GM23338 (cell line): ENCODE results near the gene ADCY1. TPM values are rescaled to one million over a fixed set of nuclear protein-coding genes. Genes with fewer than 3 reads are reported as not detected.

ENCODE experiments used
- ATAC-seq: fragments of 200-7000 bp; cut with Tn5 transposase; 3 replicates; pipeline ENCODE4 v1.9.1; 2020
- DNase-seq: peaks from one replicate; pipeline ENCODE4 v3.0.0-alpha.2; 2015; ENCODE audit warnings: low spot score
- H2AFZ ChIP-seq: fragments of 200-600 bp; sonication (generic); 2 replicates; pipeline ENCODE4 v1.8.0; 2016; ENCODE audit warnings: antibody characterized with exemption, mild to moderate bottlenecking, moderate library complexity
- H3F3A ChIP-seq: fragments of 200-600 bp; sonication (generic); replicated peaks from 2 replicates; pipeline ENCODE4 v1.8.0; 2017; ENCODE audit warnings: antibody characterized with exemption, mixed run types, low read depth
- H3K27ac ChIP-seq: fragments of 200-600 bp; sonication (generic); 2 replicates; pipeline ENCODE4 v1.6.1; 2016; ENCODE audit warnings: low read depth
- H3K27me3 ChIP-seq: fragments of 200-600 bp; sonication (generic); 2 replicates; pipeline ENCODE4 v1.8.0; 2016; ENCODE audit warnings: mild to moderate bottlenecking, mixed run types, moderate library complexity; ENCODE audit not compliant: insufficient read depth
- H3K36me3 ChIP-seq: fragments of 200-600 bp; sonication (generic); 2 replicates; pipeline ENCODE4 v1.8.0; 2016; ENCODE audit warnings: mild to moderate bottlenecking; ENCODE audit not compliant: insufficient read depth
- H3K4me1 ChIP-seq: fragments of 200-600 bp; sonication (generic); 2 replicates; pipeline ENCODE4 v1.8.0; 2016; ENCODE audit warnings: mild to moderate bottlenecking, moderate library complexity; ENCODE audit not compliant: insufficient read depth
- H3K4me2 ChIP-seq: fragments of 200-600 bp; sonication (generic); 2 replicates; pipeline ENCODE4 v1.7.1; 2017; ENCODE audit warnings: mixed run types
- H3K4me3 ChIP-seq: fragments of 200-600 bp; sonication (generic); 2 replicates; pipeline ENCODE4 v1.6.1; 2016; ENCODE audit warnings: mixed run types
- H3K79me2 ChIP-seq: fragments of 200-600 bp; sonication (generic); replicated peaks from 2 replicates; pipeline ENCODE4 v1.8.0; 2017; ENCODE audit warnings: mild to moderate bottlenecking; ENCODE audit not compliant: insufficient read depth
- H3K9me2 ChIP-seq: fragments of 200-600 bp; sonication (generic); 2 replicates; pipeline ENCODE4 v1.8.0; 2017; ENCODE audit not compliant: insufficient read depth
- H4K20me1 ChIP-seq: fragments of 200-600 bp; sonication (generic); replicated peaks from 2 replicates; pipeline ENCODE4 v1.8.0; 2017; ENCODE audit warnings: mild to moderate bottlenecking; ENCODE audit not compliant: insufficient read depth
- H3K27ac Mint-ChIP-seq: 2 replicates; pipeline ENCODE4 v1.8.0; 2020; ENCODE audit warnings: inconsistent platforms, mild to moderate bottlenecking, moderate library complexity, mixed read lengths
- H3K27me3 Mint-ChIP-seq: 3 replicates; pipeline ENCODE4 v1.8.0; 2022; ENCODE audit warnings: low read depth, mild to moderate bottlenecking, moderate library complexity, mixed read lengths, inconsistent platforms; ENCODE audit not compliant: insufficient read depth, poor library complexity
- H3K36me3 Mint-ChIP-seq: 3 replicates; pipeline ENCODE4 v1.8.0; 2021; ENCODE audit warnings: low read depth, mild to moderate bottlenecking, inconsistent platforms, moderate library complexity, mixed read lengths
- H3K4me1 Mint-ChIP-seq: 3 replicates; pipeline ENCODE4 v1.8.0; 2020; ENCODE audit warnings: mild to moderate bottlenecking, inconsistent platforms, mixed read lengths
- H3K4me3 Mint-ChIP-seq: 3 replicates; pipeline ENCODE4 v1.8.0; 2021; ENCODE audit warnings: moderate library complexity, mild to moderate bottlenecking, inconsistent platforms, mixed read lengths
- H3K9me3 Mint-ChIP-seq: 3 replicates; pipeline ENCODE4 v1.8.0; 2020; ENCODE audit warnings: moderate library complexity, mild to moderate bottlenecking, inconsistent platforms, mixed read lengths
- CREB1 ChIP-seq: fragments of 250-450 bp; sonication (Bioruptor Pico); IDR thresholded peaks from 2 replicates; pipeline ENCODE4 v1.5.0; 2020; ENCODE audit warnings: low read depth, mild to moderate bottlenecking, moderate library complexity
- CTCF ChIP-seq, 2 experiments: fragments of 200-600 bp in 1 of 2; sonication (generic) in 1 of 2; conservative IDR thresholded peaks; 2 replicates each; pipeline versions ENCODE4 v1.5.1 to v1.6.1; 2016 to 2017; ENCODE audit warnings: antibody characterized with exemption in 2 of 2, low read depth in 2 of 2, mild to moderate bottlenecking in 2 of 2, moderate library complexity in 1 of 2
- EZH2 ChIP-seq: fragments of 200-600 bp; sonication (generic); IDR thresholded peaks from one replicate; pipeline ENCODE4 v1.8.0; 2017; ENCODE audit warnings: antibody characterized with exemption, mild to moderate bottlenecking, low read depth; ENCODE audit not compliant: unreplicated experiment
- EZH2phosphoT487 ChIP-seq: fragments of 200-600 bp; sonication (generic); IDR thresholded peaks from one replicate; pipeline ENCODE4 v1.8.1; 2018; ENCODE audit warnings: antibody characterized with exemption; ENCODE audit not compliant: unreplicated experiment
- JUNB ChIP-seq: IDR thresholded peaks from one replicate; pipeline ENCODE4 v1.6.1; 2016; ENCODE audit warnings: antibody characterized with exemption; ENCODE audit not compliant: unreplicated experiment
- STAT1 ChIP-seq: IDR thresholded peaks from one replicate; pipeline ENCODE4 v1.6.1; 2016; ENCODE audit warnings: antibody characterized with exemption; ENCODE audit not compliant: unreplicated experiment
- ZNF114 ChIP-seq: fragments of 250-450 bp; sonication (Bioruptor Pico); IDR thresholded peaks from 2 replicates; pipeline ENCODE4 v1.5.0; 2020; ENCODE audit warnings: mild to moderate bottlenecking, moderate library complexity
- polyA plus RNA-seq: library from polyadenylated mRNA; unstranded; fragments of >200 nt; fragmentation: Nextera tagmentation; extraction: Ambion mirVana; gene quantifications from 2 replicates; pipeline ENCODE4 v1.2.1, GENCODE V29; 2016
- total RNA-seq: library from RNA; depleted of rRNA; stranded (reverse); fragments of >200 nt; shearing (Covaris generic); gene quantifications from 2 replicates; pipeline ENCODE4 v1.2.3, GENCODE V29; 2014
- TF ChIP-seq, protein P1 (sequence below): fragments of 250-450 bp; sonication (Bioruptor Pico); IDR thresholded peaks from 2 replicates; pipeline ENCODE4 v1.5.0; 2020; ENCODE audit warnings: mild to moderate bottlenecking, moderate library complexity

The ADCY1 gene
- total and polyA plus RNA-seq, 2 experiments from 2014 or later, result 2.3 to 18.7 TPM

DNA sequence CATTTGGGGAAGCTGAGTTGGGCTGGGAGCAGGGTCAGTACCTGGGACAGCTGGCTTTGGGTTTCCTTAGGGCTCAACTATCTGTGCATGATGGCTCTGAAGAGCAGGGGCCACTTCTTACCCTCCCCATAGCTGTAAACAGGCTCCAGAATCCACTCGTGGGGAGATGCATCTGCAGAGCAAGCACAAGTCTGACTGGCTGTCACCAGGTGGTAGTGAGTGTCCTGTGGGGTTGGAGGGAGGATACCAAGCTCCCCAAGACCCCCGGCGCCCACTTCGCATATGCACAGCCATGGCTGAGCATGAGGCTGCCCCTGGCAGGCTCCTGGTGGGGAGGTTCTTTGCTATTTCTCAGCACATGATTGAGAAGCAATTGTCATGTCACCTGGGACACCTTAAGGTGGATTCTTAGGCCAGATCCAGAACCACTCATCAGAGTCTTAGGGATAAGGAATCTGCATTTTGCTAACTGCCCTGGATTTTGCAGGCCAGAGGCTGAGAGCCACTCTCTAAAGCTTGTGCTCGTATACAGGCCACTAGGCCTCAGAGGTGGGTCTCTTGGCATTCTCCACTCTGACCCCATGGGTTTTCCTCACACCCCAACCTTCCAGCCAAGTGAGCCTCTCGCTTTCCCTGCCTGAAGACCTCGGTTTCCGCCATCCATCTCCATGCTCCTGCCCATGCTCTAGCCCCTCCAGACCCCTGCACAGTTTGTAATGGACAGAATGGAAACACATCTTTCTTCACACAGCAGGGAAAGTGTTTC lies 53.7 kb downstream of the ADCY1 start:
- no peak for ATAC-seq
- H3K36me3 Mint-ChIP-seq, result peaks cover 25% of the 10 kb centered on the region

More for the DNA sequence above, 53.7 kb downstream of the ADCY1 start:
- no peak for DNase-seq
- Histone ChIP-seq H3K79me2 (no peaks in the 10 kb centered on the region), H3K4me3 (no peak overlapping the region), H3K4me2 (no peak overlapping the region), H3F3A (no peaks in the 10 kb centered on the region), H3K9me2 (no peaks in the 10 kb centered on the region), H2AFZ (no peak overlapping the region), H3K27me3 (no peaks in the 10 kb centered on the region), H3K27ac (no peak overlapping the region), H3K4me1 (0 out of 2 replicates have a peak, but pooled peaks cover 7% of the 10 kb centered on the region), H3K36me3 (no peaks in the 10 kb centered on the region; the same call in 1 of the 2 replicates), H4K20me1 (no peaks in the 10 kb centered on the region)
- H3K27me3 Mint-ChIP-seq, result peaks cover 4% of the 10 kb centered on the region
- H3K4me3 Mint-ChIP-seq, result no peak overlapping the region
- TF ChIP-seq EZH2, result no peak
- no peak for TF ChIP-seq CTCF (conservative IDR thresholded peaks at IDR 0.05; ENCODE audit: low read depth in 2 of 2)
- TF ChIP-seq EZH2phosphoT487, result no peak
- TF ChIP-seq JUNB, result no peak
- no peak for TF ChIP-seq STAT1
- TF ChIP-seq CREB1 (CRISPR knock-in tag), result no peak
- no peak for TF ChIP-seq ZNF114 (CRISPR knock-in tag)
- TF ChIP-seq, protein P1, sequence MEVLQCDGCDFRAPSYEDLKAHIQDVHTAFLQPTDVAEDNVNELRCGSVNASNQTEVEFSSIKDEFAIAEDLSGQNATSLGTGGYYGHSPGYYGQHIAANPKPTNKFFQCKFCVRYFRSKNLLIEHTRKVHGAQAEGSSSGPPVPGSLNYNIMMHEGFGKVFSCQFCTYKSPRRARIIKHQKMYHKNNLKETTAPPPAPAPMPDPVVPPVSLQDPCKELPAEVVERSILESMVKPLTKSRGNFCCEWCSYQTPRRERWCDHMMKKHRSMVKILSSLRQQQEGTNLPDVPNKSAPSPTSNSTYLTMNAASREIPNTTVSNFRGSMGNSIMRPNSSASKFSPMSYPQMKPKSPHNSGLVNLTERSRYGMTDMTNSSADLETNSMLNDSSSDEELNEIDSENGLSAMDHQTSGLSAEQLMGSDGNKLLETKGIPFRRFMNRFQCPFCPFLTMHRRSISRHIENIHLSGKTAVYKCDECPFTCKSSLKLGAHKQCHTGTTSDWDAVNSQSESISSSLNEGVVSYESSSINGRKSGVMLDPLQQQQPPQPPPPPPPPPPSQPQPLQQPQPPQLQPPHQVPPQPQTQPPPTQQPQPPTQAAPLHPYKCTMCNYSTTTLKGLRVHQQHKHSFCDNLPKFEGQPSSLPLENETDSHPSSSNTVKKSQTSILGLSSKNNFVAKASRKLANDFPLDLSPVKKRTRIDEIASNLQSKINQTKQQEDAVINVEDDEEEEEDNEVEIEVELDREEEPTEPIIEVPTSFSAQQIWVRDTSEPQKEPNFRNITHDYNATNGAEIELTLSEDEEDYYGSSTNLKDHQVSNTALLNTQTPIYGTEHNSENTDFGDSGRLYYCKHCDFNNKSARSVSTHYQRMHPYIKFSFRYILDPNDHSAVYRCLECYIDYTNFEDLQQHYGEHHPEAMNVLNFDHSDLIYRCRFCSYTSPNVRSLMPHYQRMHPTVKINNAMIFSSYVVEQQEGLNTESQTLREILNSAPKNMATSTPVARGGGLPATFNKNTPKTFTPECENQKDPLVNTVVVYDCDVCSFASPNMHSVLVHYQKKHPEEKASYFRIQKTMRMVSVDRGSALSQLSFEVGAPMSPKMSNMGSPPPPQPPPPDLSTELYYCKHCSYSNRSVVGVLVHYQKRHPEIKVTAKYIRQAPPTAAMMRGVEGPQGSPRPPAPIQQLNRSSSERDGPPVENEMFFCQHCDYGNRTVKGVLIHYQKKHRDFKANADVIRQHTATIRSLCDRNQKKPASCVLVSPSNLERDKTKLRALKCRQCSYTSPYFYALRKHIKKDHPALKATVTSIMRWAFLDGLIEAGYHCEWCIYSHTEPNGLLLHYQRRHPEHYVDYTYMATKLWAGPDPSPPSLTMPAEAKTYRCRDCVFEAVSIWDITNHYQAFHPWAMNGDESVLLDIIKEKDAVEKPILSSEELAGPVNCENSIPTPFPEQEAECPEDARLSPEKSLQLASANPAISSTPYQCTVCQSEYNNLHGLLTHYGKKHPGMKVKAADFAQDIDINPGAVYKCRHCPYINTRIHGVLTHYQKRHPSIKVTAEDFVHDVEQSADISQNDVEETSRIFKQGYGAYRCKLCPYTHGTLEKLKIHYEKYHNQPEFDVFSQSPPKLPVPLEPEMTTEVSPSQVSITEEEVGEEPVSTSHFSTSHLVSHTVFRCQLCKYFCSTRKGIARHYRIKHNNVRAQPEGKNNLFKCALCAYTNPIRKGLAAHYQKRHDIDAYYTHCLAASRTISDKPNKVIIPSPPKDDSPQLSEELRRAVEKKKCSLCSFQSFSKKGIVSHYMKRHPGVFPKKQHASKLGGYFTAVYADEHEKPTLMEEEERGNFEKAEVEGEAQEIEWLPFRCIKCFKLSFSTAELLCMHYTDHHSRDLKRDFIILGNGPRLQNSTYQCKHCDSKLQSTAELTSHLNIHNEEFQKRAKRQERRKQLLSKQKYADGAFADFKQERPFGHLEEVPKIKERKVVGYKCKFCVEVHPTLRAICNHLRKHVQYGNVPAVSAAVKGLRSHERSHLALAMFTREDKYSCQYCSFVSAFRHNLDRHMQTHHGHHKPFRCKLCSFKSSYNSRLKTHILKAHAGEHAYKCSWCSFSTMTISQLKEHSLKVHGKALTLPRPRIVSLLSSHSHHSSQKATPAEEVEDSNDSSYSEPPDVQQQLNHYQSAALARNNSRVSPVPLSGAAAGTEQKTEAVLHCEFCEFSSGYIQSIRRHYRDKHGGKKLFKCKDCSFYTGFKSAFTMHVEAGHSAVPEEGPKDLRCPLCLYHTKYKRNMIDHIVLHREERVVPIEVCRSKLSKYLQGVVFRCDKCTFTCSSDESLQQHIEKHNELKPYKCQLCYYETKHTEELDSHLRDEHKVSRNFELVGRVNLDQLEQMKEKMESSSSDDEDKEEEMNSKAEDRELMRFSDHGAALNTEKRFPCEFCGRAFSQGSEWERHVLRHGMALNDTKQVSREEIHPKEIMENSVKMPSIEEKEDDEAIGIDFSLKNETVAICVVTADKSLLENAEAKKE (CRISPR knock-in tag), result no peak
- peaks cover 28% of the 10 kb centered on the region for H3K9me3 Mint-ChIP-seq
- peaks cover 6% of the 10 kb centered on the region; the same call in 2 of the 3 replicates for H3K4me1 Mint-ChIP-seq
- H3K27ac Mint-ChIP-seq, result no peak overlapping the region
